HCT116 (cell line): ENCODE measurements around the gene CHL1. TPM values are rescaled to one million over a fixed set of nuclear protein-coding genes. Genes with fewer than 3 reads are reported as not detected.

ENCODE experiments used
- ATAC-seq: fragments of 200-7000 bp; cut with Tn5 transposase; 2 replicates; pipeline ENCODE4 v1.9.1; 2020; ENCODE audit warnings: mild to moderate bottlenecking, moderate library complexity
- BruUV-seq: library from RNA; stranded (reverse); fragments of 400-500 nt; replicated peaks from 2 replicates; lab custom pipeline; 2021; lab: Mats Ljungman, UMichigan
- CTCF ChIA-PET: fragments of 300-600 bp; sonication (Branson Sonifier 250); formaldehyde crosslinking; loops from one replicate; lab custom pipeline; 2021; ENCODE audit warnings: antibody characterized with exemption; lab: Charles Lee
- POLR2A ChIA-PET: fragments of 300-600, 350-600 bp; sonication (Branson Sonifier 250); formaldehyde crosslinking; loops from one replicate; lab custom pipeline; 2021; ENCODE audit warnings: antibody characterized with exemption; lab: Charles Lee
- RAD21 ChIA-PET, 2 experiments: fragments of 300-600 bp; sonication (Branson Sonifier 250); formaldehyde crosslinking; loops; one replicate each; lab custom pipeline; 2023; ENCODE audit warnings: low total read pairs in 2 of 2; ENCODE audit not compliant: uncharacterized antibody in 2 of 2, unreplicated experiment in 2 of 2, low non-redundant PET in 1 of 2; lab: Charles Lee
- DNase-seq: peaks from one replicate; pipeline ENCODE4 v3.0.0-alpha.2; 2010; ENCODE audit warnings: low read depth, low spot score
- H2AFZ ChIP-seq: fragments of 200-600 bp; shearing (Covaris generic), sonication (generic); 2 replicates; pipeline ENCODE4 v1.6.1; 2017; ENCODE audit warnings: low read depth, mixed run types, mixed read lengths, antibody characterized with exemption, low read length; ENCODE audit not compliant: poor library complexity, severe bottlenecking
- H3K27ac ChIP-seq: 2 replicates; pipeline ENCODE4 v1.5.1; 2012; ENCODE audit warnings: low read depth, low read length
- H3K27me3 ChIP-seq: fragments of 200-600 bp; sonication (generic); 2 replicates; pipeline ENCODE4 v1.6.1; 2016; ENCODE audit warnings: mixed run types, low read length, mixed read lengths; ENCODE audit not compliant: insufficient read depth
- H3K36me3 ChIP-seq, 2 experiments: fragments of 200-500 bp in 1 of 2; fragments of 200-600 bp in 1 of 2; sonication (Bioruptor generic) in 1 of 2; sonication (generic) in 1 of 2; 2 replicates each; pipeline versions ENCODE4 v1.5.1 to v1.6.1; 2014 to 2016; ENCODE audit warnings: low read length in 2 of 2, inconsistent platforms in 1 of 2, mixed read lengths in 1 of 2, mixed run types in 1 of 2; ENCODE audit not compliant: insufficient read depth in 2 of 2, control insufficient read depth in 1 of 2
- H3K4me1 ChIP-seq, 2 experiments: fragments of 200-600 bp in 1 of 2; sonication (generic) in 1 of 2; 2 replicates each; pipeline versions ENCODE4 v1.5.1 to v1.6.1; 2012 to 2017; ENCODE audit warnings: low read length in 2 of 2, inconsistent platforms in 1 of 2, mild to moderate bottlenecking in 1 of 2, mixed read lengths in 1 of 2, mixed run types in 1 of 2, moderate library complexity in 1 of 2; ENCODE audit not compliant: insufficient read depth in 2 of 2, control insufficient read depth in 1 of 2
- H3K4me2 ChIP-seq: fragments of 200-600 bp; sonication (generic); 2 replicates; pipeline ENCODE4 v1.6.1; 2017; ENCODE audit warnings: mixed run types, low read length, mixed read lengths
- H3K4me3 ChIP-seq, 2 experiments: fragments of 200-600 bp in 1 of 2; sonication (generic) in 1 of 2; replicated peaks in 1 of 2; 2 replicates each; pipeline ENCODE4 v1.5.1; 2011 to 2016; ENCODE audit warnings: low read length in 2 of 2, control low read depth in 1 of 2, low read depth in 1 of 2, mild to moderate bottlenecking in 1 of 2, mixed read lengths in 1 of 2, mixed run types in 1 of 2
- H3K79me2 ChIP-seq: fragments of 200-600 bp; sonication (generic); 2 replicates; pipeline ENCODE4 v1.6.1; 2017; ENCODE audit warnings: mild to moderate bottlenecking, mixed run types, low read length, moderate library complexity, mixed read lengths; ENCODE audit not compliant: insufficient read depth
- H3K9ac ChIP-seq: fragments of 200-600 bp; sonication (generic); 2 replicates; pipeline ENCODE4 v1.6.1; 2016; ENCODE audit warnings: low read length, mixed read lengths
- H3K9me2 ChIP-seq: fragments of 200-600 bp; sonication (generic), shearing (Covaris generic); 2 replicates; pipeline ENCODE4 v1.6.1; 2017; ENCODE audit warnings: mixed run types, mild to moderate bottlenecking, moderate library complexity; ENCODE audit not compliant: insufficient read depth
- H3K9me3 ChIP-seq, 2 experiments: fragments of 200-500 bp in 1 of 2; fragments of 200-600 bp in 1 of 2; sonication (Bioruptor generic) in 1 of 2; sonication (generic) in 1 of 2; 2 replicates each; pipeline ENCODE4 v1.6.1; 2014 to 2017; ENCODE audit warnings: low read length in 2 of 2, mixed read lengths in 2 of 2, inconsistent platforms in 1 of 2, low read depth in 1 of 2, mild to moderate bottlenecking in 1 of 2, mixed run types in 1 of 2, moderate library complexity in 1 of 2; ENCODE audit not compliant: control insufficient read depth in 1 of 2, insufficient read depth in 1 of 2
- H4K20me1 ChIP-seq: fragments of 200-600 bp; sonication (generic), shearing (Covaris generic); 2 replicates; pipeline ENCODE4 v1.6.1; 2017; ENCODE audit warnings: mixed run types, mild to moderate bottlenecking, moderate library complexity; ENCODE audit not compliant: insufficient read depth
- ELF1 ChIP-seq: IDR thresholded peaks from 2 replicates; pipeline ENCODE4 v1.6.1; 2012; ENCODE audit warnings: low read depth, borderline replicate concordance
- EZH2 ChIP-seq: fragments of 200-600 bp; sonication (generic); IDR thresholded peaks from 2 replicates; pipeline ENCODE4 v1.6.1; 2017; ENCODE audit warnings: antibody characterized with exemption, mixed run types
- RAD21 ChIP-seq: IDR thresholded peaks from 2 replicates; pipeline ENCODE4 v1.6.1; 2012; ENCODE audit warnings: low read depth, mild to moderate bottlenecking
- SRF ChIP-seq: IDR thresholded peaks from 2 replicates; pipeline ENCODE4 v1.6.1; 2012; ENCODE audit warnings: low read depth
- intact Hi-C: fragments of 100-400 bp; cut with micrococcal nuclease; formaldehyde crosslinking; loops from 2 replicates; pipeline ENCODE4 v1.10.0; 2022
- total RNA-seq: library from RNA; stranded (reverse); gene quantifications from one replicate; pipeline ENCODE4 v1.2.1, GENCODE V29; 2021; ENCODE audit not compliant: unreplicated experiment
- TF ChIP-seq, protein P1 (sequence below): IDR thresholded peaks from 2 replicates; pipeline ENCODE4 v1.6.1; 2011; ENCODE audit warnings: mild to moderate bottlenecking, low read length, moderate library complexity; ENCODE audit not compliant: insufficient replicate concordance; ENCODE audit errors: extremely low read depth
- TF ChIP-seq, protein P2 (sequence below): IDR thresholded peaks from 2 replicates; pipeline ENCODE4 v1.6.1; 2012; ENCODE audit warnings: low read depth
- TF ChIP-seq, protein P3 (sequence below), 3 experiments: fragments of 200-600 bp in 1 of 3; sonication (generic) in 1 of 3; IDR thresholded peaks in 2 of 3; conservative IDR thresholded peaks in 1 of 3; 2 replicates each; pipeline ENCODE4 v1.5.1; 2012 to 2017; ENCODE audit warnings: low read depth in 2 of 3, low read length in 2 of 3, antibody characterized with exemption in 1 of 3, borderline replicate concordance in 1 of 3, control low read depth in 1 of 3, mild to moderate bottlenecking in 1 of 3, mixed read lengths in 1 of 3, mixed run types in 1 of 3, moderate library complexity in 1 of 3; ENCODE audit not compliant: insufficient read depth in 1 of 3
- TF ChIP-seq, protein P4 (sequence below): IDR thresholded peaks from 2 replicates; pipeline ENCODE4 v1.6.1; 2012

The CHL1 gene
- total RNA-seq, 1 experiment from 2014 or later, result not detected

DNA sequence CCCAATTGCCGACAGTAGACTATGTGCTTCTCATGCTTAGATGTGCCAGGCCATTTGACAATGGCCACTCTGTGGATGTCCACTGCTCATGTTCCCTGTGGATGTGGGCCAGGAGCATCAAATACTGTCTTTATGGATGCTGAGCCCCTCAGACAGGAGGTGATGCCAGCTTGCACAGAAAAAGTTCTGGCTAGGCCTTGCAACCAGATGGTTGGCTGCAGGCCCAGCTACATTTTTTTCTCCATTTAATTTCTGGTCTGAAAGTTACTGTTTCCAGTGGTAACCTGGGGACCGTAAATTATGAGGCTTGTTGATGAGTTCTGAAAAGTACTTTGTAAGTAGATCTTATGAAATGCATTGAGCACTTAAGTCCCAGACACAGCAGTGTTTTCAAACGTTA lies 228.5 kb downstream of the CHL1 start:
- Histone ChIP-seq H3K9me2 (no peaks in the 10 kb centered on the region), H2AFZ (no peak overlapping the region), H3K27ac (no peak overlapping the region), H3K4me1 (no peaks in the 10 kb centered on the region), H3K36me3 (no peaks in the 10 kb centered on the region), H3K9ac (no peak overlapping the region), H4K20me1 (no peaks in the 10 kb centered on the region), H3K79me2 (no peaks in the 10 kb centered on the region), H3K9me3 (peaks cover 15 to 38% of the 10 kb centered on the region in 2 experiments; a peak in 2 of 4 replicates), H3K4me3 (no peak overlapping the region)
- DNase-seq, result no peak
- ChIA-PET CTCF (no interaction called here), RAD21 (no interaction called here), POLR2A (no interaction called here)
- no TSS peak for BruUV-seq
- intact Hi-C loops, result no loop called here
- TF ChIP-seq ELF1, result no peak
- no peak for TF ChIP-seq EZH2
- TF ChIP-seq, protein P1, sequence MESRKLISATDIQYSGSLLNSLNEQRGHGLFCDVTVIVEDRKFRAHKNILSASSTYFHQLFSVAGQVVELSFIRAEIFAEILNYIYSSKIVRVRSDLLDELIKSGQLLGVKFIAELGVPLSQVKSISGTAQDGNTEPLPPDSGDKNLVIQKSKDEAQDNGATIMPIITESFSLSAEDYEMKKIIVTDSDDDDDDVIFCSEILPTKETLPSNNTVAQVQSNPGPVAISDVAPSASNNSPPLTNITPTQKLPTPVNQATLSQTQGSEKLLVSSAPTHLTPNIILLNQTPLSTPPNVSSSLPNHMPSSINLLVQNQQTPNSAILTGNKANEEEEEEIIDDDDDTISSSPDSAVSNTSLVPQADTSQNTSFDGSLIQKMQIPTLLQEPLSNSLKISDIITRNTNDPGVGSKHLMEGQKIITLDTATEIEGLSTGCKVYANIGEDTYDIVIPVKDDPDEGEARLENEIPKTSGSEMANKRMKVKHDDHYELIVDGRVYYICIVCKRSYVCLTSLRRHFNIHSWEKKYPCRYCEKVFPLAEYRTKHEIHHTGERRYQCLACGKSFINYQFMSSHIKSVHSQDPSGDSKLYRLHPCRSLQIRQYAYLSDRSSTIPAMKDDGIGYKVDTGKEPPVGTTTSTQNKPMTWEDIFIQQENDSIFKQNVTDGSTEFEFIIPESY, result no peak
- TF ChIP-seq, all 23 proteins: peak for 0
- ATAC-seq, result no peak
- Histone ChIP-seq H3K27me3 (no peaks in the 10 kb centered on the region), H3K4me2 (no peak overlapping the region)

DNA sequence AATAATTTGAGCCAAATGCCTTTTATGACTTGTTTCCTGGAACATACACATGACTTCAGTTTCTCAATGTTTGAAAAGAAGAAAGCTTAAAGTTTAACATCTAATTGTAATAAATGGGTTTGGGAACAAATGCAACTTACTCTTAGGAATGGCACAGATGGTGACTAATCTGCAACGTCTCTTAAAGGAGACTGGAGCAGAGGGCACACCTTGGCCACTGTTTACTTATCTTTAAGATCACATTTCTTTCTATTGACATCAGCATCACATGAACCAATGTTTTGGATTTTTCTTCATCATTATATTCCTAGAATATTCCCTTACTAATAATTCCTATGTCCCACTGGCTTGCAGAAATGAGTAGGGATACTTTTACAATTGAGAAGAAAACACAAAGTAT lies 229.5 kb downstream of the CHL1 start:
- Histone ChIP-seq H3K9me2 (no peaks in the 10 kb centered on the region), H3K79me2 (no peaks in the 10 kb centered on the region), H3K4me3 (no peak overlapping the region), H3K36me3 (no peaks in the 10 kb centered on the region), H3K27me3 (no peaks in the 10 kb centered on the region), H3K9me3 (peaks cover 11 to 38% of the 10 kb centered on the region in 2 experiments; a peak in 2 of 4 replicates), H3K4me2 (no peak overlapping the region), H3K9ac (no peak overlapping the region), H3K27ac (no peak overlapping the region), H3K4me1 (no peaks in the 10 kb centered on the region), H2AFZ (no peak overlapping the region), H4K20me1 (no peaks in the 10 kb centered on the region)
- RAD21 ChIA-PET, result no interaction called here
- no TSS peak for BruUV-seq
- DNase-seq (no peak), ATAC-seq (no peak)
- intact Hi-C loops, result no loop called here
- CTCF ChIA-PET, result no interaction called here
- POLR2A ChIA-PET, result no interaction called here
- TF ChIP-seq, protein P1, result no peak
- TF ChIP-seq, protein P2, sequence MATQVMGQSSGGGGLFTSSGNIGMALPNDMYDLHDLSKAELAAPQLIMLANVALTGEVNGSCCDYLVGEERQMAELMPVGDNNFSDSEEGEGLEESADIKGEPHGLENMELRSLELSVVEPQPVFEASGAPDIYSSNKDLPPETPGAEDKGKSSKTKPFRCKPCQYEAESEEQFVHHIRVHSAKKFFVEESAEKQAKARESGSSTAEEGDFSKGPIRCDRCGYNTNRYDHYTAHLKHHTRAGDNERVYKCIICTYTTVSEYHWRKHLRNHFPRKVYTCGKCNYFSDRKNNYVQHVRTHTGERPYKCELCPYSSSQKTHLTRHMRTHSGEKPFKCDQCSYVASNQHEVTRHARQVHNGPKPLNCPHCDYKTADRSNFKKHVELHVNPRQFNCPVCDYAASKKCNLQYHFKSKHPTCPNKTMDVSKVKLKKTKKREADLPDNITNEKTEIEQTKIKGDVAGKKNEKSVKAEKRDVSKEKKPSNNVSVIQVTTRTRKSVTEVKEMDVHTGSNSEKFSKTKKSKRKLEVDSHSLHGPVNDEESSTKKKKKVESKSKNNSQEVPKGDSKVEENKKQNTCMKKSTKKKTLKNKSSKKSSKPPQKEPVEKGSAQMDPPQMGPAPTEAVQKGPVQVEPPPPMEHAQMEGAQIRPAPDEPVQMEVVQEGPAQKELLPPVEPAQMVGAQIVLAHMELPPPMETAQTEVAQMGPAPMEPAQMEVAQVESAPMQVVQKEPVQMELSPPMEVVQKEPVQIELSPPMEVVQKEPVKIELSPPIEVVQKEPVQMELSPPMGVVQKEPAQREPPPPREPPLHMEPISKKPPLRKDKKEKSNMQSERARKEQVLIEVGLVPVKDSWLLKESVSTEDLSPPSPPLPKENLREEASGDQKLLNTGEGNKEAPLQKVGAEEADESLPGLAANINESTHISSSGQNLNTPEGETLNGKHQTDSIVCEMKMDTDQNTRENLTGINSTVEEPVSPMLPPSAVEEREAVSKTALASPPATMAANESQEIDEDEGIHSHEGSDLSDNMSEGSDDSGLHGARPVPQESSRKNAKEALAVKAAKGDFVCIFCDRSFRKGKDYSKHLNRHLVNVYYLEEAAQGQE, result no peak
- no peak for TF ChIP-seq SRF
- TF ChIP-seq, protein P3, sequence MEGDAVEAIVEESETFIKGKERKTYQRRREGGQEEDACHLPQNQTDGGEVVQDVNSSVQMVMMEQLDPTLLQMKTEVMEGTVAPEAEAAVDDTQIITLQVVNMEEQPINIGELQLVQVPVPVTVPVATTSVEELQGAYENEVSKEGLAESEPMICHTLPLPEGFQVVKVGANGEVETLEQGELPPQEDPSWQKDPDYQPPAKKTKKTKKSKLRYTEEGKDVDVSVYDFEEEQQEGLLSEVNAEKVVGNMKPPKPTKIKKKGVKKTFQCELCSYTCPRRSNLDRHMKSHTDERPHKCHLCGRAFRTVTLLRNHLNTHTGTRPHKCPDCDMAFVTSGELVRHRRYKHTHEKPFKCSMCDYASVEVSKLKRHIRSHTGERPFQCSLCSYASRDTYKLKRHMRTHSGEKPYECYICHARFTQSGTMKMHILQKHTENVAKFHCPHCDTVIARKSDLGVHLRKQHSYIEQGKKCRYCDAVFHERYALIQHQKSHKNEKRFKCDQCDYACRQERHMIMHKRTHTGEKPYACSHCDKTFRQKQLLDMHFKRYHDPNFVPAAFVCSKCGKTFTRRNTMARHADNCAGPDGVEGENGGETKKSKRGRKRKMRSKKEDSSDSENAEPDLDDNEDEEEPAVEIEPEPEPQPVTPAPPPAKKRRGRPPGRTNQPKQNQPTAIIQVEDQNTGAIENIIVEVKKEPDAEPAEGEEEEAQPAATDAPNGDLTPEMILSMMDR (IDR thresholded peaks at IDR 0.05 in 2 of 3, conservative IDR thresholded peaks at IDR 0.05 in 1 of 3; ENCODE audit: borderline replicate concordance in 1 of 3, insufficient read depth in 1 of 3, low read depth in 2 of 3, low read length in 2 of 3), result no peak
- TF ChIP-seq RAD21, result no peak
- TF ChIP-seq, protein P4, sequence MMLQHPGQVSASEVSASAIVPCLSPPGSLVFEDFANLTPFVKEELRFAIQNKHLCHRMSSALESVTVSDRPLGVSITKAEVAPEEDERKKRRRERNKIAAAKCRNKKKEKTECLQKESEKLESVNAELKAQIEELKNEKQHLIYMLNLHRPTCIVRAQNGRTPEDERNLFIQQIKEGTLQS, result no peak
- no peak for TF ChIP-seq ELF1
